H1 (cell line): ENCODE data around the gene TNP1.

Experiments
- CEBPB ChIP-seq: IDR thresholded peaks from 2 replicates; pipeline ENCODE4 v1.6.1; 2012; ENCODE audit warnings: low read depth, low read length
- EZH2 ChIP-seq: fragments of 200-600 bp; sonication (generic); IDR thresholded peaks from 2 replicates; pipeline ENCODE4 v1.7.1; 2012; ENCODE audit warnings: low read depth, mild to moderate bottlenecking, moderate library complexity, low read length, inconsistent platforms; ENCODE audit not compliant: severe bottlenecking
- JUN ChIP-seq: IDR thresholded peaks from 2 replicates; pipeline ENCODE4 v1.6.1; 2011; ENCODE audit warnings: low read depth, mild to moderate bottlenecking, improper control_type of control experiment, low read length
- POLR2A ChIP-seq, 2 experiments: IDR thresholded peaks; 1 replicate in 1 of 2; 2 replicates in 1 of 2; pipeline ENCODE4 v1.6.1; 2011; ENCODE audit warnings: low read depth in 2 of 2, low read length in 2 of 2, mild to moderate bottlenecking in 2 of 2; ENCODE audit errors: control extremely low read depth in 1 of 2
- POLR2AphosphoS5 ChIP-seq: IDR thresholded peaks from 2 replicates; pipeline ENCODE4 v1.6.1; 2011; ENCODE audit warnings: low read depth, low read length
- RAD21 ChIP-seq, 2 experiments: IDR thresholded peaks in 1 of 2; conservative IDR thresholded peaks in 1 of 2; 2 replicates each; pipeline ENCODE4 v1.6.1; 2011; ENCODE audit warnings: low read depth in 2 of 2, low read length in 2 of 2, improper control_type of control experiment in 1 of 2, inconsistent platforms in 1 of 2, mild to moderate bottlenecking in 1 of 2, moderate library complexity in 1 of 2
- TAF1 ChIP-seq: IDR thresholded peaks from 2 replicates; pipeline ENCODE4 v1.6.1; 2011; ENCODE audit warnings: mild to moderate bottlenecking, low read depth, low read length
- TF ChIP-seq, protein P1 (sequence below), 3 experiments: IDR thresholded peaks; 1 replicate in 2 of 3; 2 replicates in 1 of 3; pipeline versions ENCODE4 v1.5.1 to v1.6.1; 2011; ENCODE audit warnings: low read length in 3 of 3, mild to moderate bottlenecking in 3 of 3, inconsistent platforms in 2 of 3, low read depth in 1 of 3, moderate library complexity in 1 of 3; ENCODE audit not compliant: insufficient read depth in 1 of 3; ENCODE audit errors: control extremely low read depth in 1 of 3
- TF ChIP-seq, protein P2 (sequence below): IDR thresholded peaks from 2 replicates; pipeline ENCODE4 v1.6.1; 2011; ENCODE audit warnings: low read depth, mild to moderate bottlenecking, low read length; ENCODE audit not compliant: insufficient read depth

DNA sequence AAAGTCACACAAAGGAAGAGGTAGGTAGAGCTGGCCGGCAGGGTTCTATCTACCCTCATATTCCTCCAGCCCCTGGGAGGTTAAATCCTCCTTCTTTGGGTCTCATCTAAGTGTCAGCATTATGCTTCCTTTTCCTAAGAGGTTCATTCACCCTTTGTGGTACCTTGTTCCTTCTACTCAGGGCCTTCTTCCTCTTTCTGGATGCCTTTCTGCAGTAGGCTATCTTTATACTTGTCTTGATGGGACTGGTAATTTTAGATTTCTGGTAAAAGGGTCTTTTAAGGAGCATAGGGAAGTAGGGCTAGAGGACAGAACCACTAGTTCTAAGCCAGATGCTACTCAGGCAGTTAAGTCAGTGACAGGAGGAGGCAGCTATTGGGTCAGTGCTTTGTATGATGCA lies 13.7 kb upstream of the TNP1 start:
- TF ChIP-seq JUN (no peak), TAF1 (no peak), POLR2A (IDR thresholded peaks at IDR 0.05; ENCODE audit: control extremely low read depth in 1 of 2, low read depth in 2 of 2, low read length in 2 of 2) (no peak), EZH2 (no peak), POLR2AphosphoS5 (no peak), CEBPB (no peak), RAD21 (IDR thresholded peaks at IDR 0.05 in 1 of 2, conservative IDR thresholded peaks at IDR 0.05 in 1 of 2; ENCODE audit: low read depth in 2 of 2, low read length in 2 of 2) (no peak)
- TF ChIP-seq, protein P1, sequence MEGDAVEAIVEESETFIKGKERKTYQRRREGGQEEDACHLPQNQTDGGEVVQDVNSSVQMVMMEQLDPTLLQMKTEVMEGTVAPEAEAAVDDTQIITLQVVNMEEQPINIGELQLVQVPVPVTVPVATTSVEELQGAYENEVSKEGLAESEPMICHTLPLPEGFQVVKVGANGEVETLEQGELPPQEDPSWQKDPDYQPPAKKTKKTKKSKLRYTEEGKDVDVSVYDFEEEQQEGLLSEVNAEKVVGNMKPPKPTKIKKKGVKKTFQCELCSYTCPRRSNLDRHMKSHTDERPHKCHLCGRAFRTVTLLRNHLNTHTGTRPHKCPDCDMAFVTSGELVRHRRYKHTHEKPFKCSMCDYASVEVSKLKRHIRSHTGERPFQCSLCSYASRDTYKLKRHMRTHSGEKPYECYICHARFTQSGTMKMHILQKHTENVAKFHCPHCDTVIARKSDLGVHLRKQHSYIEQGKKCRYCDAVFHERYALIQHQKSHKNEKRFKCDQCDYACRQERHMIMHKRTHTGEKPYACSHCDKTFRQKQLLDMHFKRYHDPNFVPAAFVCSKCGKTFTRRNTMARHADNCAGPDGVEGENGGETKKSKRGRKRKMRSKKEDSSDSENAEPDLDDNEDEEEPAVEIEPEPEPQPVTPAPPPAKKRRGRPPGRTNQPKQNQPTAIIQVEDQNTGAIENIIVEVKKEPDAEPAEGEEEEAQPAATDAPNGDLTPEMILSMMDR (IDR thresholded peaks at IDR 0.05; ENCODE audit: control extremely low read depth in 1 of 3, insufficient read depth in 1 of 3, low read depth in 1 of 3, low read length in 3 of 3): no peak
- TF ChIP-seq, protein P2, sequence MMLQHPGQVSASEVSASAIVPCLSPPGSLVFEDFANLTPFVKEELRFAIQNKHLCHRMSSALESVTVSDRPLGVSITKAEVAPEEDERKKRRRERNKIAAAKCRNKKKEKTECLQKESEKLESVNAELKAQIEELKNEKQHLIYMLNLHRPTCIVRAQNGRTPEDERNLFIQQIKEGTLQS: no peak
